GDM1 (cell line): Measurements from ENCODE around the gene KRT38.
"Not testable (repeated sequence)": the region's sequence is repeated elsewhere in the genome, so short reads cannot be mapped to it uniquely, and the experiment has no call there.

ENCODE experiments used
- DNase-seq: peaks from one replicate; lab custom pipeline; 2025; lab: John Stamatoyannopoulos, UW

The KRT38 gene

GRCh38 chr17:41462705-41463104, 21.9 kb upstream of the KRT38 start:
- no peak for DNase-seq

GRCh38 chr17:41457676-41458075, 16.9 kb upstream of the KRT38 start:
- DNase-seq: no peak

DNA sequence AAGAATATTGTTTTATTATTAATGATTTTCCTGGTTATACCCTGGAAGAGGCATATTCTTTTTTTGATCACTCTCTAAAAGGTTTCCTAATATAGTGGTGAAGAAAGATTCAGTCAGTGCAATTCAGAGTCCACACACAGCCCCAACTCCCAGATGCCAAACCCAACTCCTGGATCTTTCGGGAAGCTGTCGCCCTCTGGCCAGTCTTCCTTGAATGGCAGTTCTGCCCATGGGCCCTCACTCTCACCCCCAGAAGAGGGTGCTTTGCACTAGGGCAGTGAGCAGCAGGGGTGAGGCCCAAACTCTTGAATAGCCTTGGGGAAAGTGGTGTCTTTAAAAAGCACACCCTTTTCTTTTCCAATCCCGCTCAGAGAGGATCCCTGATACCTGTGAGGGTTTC, 15.4 kb upstream of the KRT38 start:
- no peak for DNase-seq

- no peak for DNase-seq
Measured at GRCh38 chr17:41455236-41455635, 14.5 kb upstream of the KRT38 start.

DNA sequence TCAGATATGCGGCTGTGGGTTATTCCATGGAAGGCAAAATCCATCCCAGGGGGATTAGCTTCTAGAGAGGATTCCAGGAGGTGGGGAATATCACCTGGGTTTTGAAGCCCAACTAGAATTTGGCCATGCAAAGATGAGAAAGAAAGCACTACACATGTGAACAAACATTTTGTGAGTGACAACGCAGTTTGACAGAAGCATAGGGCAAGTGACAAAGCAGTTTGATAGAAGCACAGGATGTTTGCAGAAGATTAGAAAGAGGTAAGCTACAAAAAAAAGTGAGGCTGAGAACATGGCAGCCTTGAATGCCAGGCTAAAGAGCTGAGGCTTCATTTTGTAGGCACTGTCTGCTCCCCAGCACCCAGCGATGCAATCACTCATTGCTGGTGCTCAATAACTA, 12.3 kb upstream of the KRT38 start:
- DNase-seq: no peak

- peak; percentile 25 for DNase-seq
Measured at GRCh38 chr17:41452281-41452680, 11.5 kb upstream of the KRT38 start.

GRCh38 chr17:41451154-41451728, 10.5 kb upstream of the KRT38 start:
- no peak for DNase-seq

DNA sequence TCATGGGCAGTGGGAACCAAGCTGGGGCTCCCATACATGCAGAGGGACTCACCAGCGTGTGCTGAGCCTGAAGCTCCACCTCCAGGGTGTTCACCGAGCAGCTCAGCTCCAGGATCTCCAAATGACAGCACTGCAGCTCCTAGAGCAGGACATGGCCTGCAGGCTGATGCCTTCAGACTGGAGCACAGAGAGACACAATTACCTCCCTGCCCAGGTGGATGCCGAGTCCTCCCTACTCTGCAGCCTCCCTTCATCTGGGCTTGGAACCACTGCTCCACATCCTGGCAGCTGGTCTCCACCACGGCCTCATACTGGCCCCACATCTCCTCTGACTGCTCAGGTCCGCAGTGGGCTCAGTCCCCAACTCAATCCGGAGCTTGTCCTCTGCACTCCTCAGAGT, 8.2 kb upstream of the KRT38 start:
- no peak for DNase-seq

- DNase-seq: no peak
Measured at GRCh38 chr17:41448506-41448905, 7.7 kb upstream of the KRT38 start.

- DNase-seq: no peak
Measured at GRCh38 chr17:41446806-41447205, 6.0 kb upstream of the KRT38 start.

- no peak for DNase-seq
Measured at GRCh38 chr17:41444640-41445039, 3.9 kb upstream of the KRT38 start.

GRCh38 chr17:41444186-41444585, 3.4 kb upstream of the KRT38 start:
- DNase-seq: no peak

- no peak for DNase-seq
Measured at GRCh38 chr17:41442739-41443138, 2.0 kb upstream of the KRT38 start.

GRCh38 chr17:41439375-41439774, 1.4 kb downstream of the KRT38 start:
- DNase-seq: no peak

DNA sequence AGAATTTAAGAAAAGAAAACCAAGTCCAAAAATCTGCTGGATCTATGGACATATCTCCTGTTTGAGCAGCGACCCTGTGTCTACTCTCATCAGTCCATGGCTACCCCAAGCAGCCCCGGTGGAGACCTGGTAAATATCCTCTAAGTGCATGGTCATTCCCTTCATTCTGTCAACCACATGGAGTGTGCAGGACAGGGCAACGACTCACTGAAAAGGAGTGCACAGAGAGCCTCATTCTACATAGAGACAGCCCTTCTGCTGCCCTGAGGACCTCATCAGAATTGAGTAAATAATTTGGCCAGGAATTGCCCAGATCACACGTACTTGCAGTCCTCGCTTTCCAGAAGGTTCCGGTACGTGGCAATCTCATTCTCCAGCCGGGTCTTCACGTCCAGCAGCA, 3.0 kb downstream of the KRT38 start:
- no peak for DNase-seq

DNA sequence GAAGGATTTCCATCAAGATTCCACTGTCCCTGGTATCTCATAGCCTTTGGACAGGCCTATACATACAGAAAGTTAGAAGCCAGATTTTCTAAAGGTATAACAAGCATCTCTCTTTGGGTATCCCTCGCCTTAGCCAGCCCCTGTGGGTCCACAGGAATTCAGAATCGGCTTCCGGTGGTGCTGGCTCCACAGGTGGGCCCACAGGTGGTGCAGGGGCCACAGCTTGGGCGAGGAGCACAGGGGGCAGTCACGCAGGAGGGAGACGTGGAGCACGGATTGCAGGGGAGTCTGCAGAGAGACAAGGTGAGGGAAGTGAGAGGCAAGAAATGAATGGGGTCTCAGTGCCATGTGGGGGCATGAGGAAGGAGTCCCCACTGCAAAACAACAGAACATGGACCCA, 3.5 kb downstream of the KRT38 start:
- no peak for DNase-seq

- no peak for DNase-seq
Measured at GRCh38 chr17:41434415-41434814, 6.4 kb downstream of the KRT38 start.

GRCh38 chr17:41434005-41434404, 6.8 kb downstream of the KRT38 start:
- no peak for DNase-seq

DNA sequence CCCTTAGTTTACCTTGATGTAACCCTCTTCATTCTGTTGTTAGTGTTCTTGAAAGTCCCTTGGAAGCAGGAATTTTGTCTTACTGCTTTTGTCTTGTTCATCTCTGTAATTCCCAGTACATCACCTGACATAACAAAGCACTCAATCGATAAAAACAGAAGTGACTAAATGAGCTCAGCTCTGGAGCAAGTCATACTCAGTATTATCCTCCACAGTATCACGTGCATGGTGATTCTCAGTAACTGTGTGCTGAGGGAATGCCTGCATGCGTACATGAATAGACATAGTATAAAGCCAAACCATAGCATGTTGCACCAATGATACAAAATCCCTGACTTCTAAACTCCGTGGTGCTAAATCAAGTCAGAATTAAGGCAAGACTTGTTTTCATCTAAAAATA, 7.2 kb downstream of the KRT38 start:
- no peak for DNase-seq

DNA sequence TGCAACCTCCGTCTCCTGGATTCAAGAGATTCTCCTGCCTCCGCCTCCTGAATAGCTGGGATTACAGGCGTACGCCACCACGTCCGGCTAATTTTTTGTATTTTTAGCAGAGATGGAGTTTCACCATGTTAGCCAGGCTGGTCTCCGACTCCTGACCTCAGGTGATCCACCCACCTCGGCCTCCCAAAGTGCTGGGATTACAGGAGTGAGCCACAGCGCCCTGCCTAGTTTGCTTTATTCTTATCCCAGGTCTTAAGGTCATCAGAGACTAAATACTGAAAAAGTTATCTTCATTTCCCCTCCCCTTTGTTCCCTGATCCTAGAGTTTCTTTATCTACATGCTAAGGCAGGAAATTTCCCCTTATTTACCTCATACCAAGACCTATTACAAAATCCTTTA, 10.4 kb downstream of the KRT38 start:
- not testable (repeated sequence) for DNase-seq

DNA sequence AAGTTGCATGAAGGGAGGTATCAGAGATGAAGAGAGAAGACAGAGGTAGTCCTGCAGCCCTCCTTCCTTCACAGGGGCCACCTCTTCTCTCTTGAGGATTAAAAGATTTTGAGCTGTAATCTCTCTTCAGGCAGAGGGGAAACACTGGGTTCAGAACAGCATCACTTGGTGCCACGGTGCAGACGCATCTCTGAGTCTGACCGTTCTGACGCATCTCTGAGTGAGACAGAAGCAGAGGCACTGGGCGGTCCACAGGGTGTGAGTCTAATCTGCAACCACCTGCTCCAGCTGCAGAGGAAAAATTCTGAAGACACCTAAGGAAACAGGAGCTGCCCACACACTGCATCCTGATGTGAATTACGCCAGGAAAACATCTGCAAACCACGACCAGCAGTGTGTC, 11.1 kb downstream of the KRT38 start:
- no peak for DNase-seq

DNA sequence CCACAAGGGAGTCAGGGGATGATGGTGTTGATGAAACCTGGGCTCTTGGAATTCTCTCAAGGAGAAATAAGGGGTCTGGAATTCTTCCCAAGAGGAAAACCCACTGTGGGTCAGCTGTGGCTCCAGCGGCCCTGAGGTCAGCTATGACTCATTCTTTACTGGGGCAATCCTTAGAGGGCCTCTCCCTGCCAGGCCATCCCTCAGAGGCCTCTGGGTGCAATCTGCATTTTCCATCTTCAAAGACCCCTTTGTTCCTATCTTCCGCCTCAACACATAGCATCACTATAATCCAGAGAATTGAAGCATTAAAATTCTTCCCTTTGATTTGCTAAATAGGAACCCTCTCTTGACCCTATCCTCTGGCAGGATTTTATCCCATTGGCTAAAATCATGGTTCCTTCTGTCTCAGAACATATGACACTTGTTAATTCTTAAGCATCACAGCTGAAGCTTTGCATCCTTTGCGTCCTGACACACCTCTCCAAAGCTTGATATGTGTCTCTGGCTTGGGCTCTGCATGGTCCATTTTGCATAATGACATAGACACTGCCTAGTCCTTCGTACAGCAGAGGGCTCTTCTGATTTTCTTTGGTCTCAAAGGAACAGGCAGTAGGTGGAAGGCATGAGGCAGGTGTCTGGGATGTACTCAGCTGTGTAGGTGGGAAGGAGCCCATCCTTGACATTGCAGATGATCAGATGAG, 12.0 kb downstream of the KRT38 start:
- DNase-seq: no peak

- DNase-seq: no peak
Measured at GRCh38 chr17:41424111-41424635, 16.6 kb downstream of the KRT38 start, which contains the start of gene KRT37. Gene KRT37, minus strand, starts transcription at chr17:41424585. Its CDS starts 62 bp downstream, at chr17:41424523.

DNA sequence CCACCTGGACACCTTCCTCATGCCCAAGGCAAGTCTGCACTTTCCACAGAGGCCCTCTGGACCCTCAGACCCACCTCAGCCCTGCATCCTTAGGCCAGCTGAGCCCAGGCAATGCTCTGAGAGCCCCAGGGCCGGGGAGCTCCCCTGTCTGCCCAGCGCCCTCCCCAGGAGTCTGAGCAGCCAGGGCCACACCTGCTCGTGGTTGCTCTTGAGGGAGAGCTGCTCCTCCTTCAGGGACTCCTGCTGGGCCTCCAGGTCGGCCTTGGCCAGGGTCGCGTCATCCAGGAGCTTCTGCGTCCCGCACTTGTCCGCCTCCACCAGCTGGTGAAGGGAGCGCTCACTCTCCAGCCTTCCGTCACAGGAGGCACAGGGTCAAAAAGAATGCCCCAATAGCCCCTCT, 18.2 kb downstream of the KRT38 start:
- DNase-seq: not testable (repeated sequence)
